Neural progenitor cell (in vitro differentiated cells): ENCODE data around the gene MPLKIP.

Source experiments
- CTCF ChIP-seq: fragments of 200-600 bp; sonication (generic); IDR thresholded peaks from 2 replicates; pipeline ENCODE4 v1.5.1; 2017; ENCODE audit warnings: antibody characterized with exemption, mild to moderate bottlenecking
- EZH2 ChIP-seq: fragments of 200-600 bp; sonication (generic); IDR thresholded peaks from 2 replicates; pipeline ENCODE4 v1.6.1; 2017; ENCODE audit warnings: antibody characterized with exemption, mild to moderate bottlenecking, moderate library complexity

GRCh38 chr7:40092182-40092581, 42.2 kb downstream of the MPLKIP start:
- TF ChIP-seq CTCF (no peak), EZH2 (no peak)
